AG10803 (cell line): Measurements from ENCODE around the gene PLAAT2.
A peak's percentile ranks its signal among the peaks of the same experiment; 100 is the strongest.
"Not testable (repeated sequence)": the region's sequence is repeated elsewhere in the genome, so short reads cannot be mapped to it uniquely, and the experiment has no call there.

Source experiments
- DNase-seq: peaks from one replicate; pipeline ENCODE4 v3.0.0; 2010; ENCODE audit warnings: low read depth
- H3K4me3 ChIP-seq: 2 replicates; pipeline ENCODE4 v1.5.1; 2011; ENCODE audit warnings: mild to moderate bottlenecking, low read length, control low read depth
- TF ChIP-seq, protein P1 (sequence below): conservative IDR thresholded peaks from 2 replicates; pipeline ENCODE4 v1.5.1; 2011; ENCODE audit warnings: mild to moderate bottlenecking, low read length, control low read depth, inconsistent platforms

PLAAT2 gene

GRCh38 chr11:63608353-63609345, 45.5 kb upstream of the PLAAT2 start:
- peak; percentile 70 for DNase-seq
- TF ChIP-seq, protein P1, sequence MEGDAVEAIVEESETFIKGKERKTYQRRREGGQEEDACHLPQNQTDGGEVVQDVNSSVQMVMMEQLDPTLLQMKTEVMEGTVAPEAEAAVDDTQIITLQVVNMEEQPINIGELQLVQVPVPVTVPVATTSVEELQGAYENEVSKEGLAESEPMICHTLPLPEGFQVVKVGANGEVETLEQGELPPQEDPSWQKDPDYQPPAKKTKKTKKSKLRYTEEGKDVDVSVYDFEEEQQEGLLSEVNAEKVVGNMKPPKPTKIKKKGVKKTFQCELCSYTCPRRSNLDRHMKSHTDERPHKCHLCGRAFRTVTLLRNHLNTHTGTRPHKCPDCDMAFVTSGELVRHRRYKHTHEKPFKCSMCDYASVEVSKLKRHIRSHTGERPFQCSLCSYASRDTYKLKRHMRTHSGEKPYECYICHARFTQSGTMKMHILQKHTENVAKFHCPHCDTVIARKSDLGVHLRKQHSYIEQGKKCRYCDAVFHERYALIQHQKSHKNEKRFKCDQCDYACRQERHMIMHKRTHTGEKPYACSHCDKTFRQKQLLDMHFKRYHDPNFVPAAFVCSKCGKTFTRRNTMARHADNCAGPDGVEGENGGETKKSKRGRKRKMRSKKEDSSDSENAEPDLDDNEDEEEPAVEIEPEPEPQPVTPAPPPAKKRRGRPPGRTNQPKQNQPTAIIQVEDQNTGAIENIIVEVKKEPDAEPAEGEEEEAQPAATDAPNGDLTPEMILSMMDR = no peak
- H3K4me3 ChIP-seq = no peak overlapping the region

- no peak for DNase-seq
- TF ChIP-seq, protein P1 = no peak
- no peak overlapping the region for H3K4me3 ChIP-seq
These were observed 40.0 kb upstream of the PLAAT2 start for GRCh38 chr11:63603180-63603518.

GRCh38 chr11:63602290-63603179, 39.4 kb upstream of the PLAAT2 start:
- DNase-seq = peak; percentile 45
- H3K4me3 ChIP-seq = not testable (repeated sequence)

- DNase-seq = peak; percentile 78
- TF ChIP-seq, protein P1 = no peak
- H3K4me3 ChIP-seq = no peak overlapping the region
These were observed 36.3 kb upstream of the PLAAT2 start for GRCh38 chr11:63599211-63600122.

- DNase-seq = no peak
- TF ChIP-seq, protein P1 = no peak
- H3K4me3 ChIP-seq = no peak overlapping the region
These were observed 35.4 kb upstream of the PLAAT2 start for GRCh38 chr11:63598556-63598955.

- TF ChIP-seq, protein P1 = no peak
- no peak for DNase-seq
- no peak overlapping the region for H3K4me3 ChIP-seq
These were observed 32.1 kb upstream of the PLAAT2 start for GRCh38 chr11:63595296-63595695.
